H1 (cell line): ENCODE results near the gene EFNA3. TPM values are rescaled to one million over a fixed set of nuclear protein-coding genes. Genes with fewer than 3 reads are reported as not detected.

Source experiments
- CTCF ChIA-PET: fragments of 300-600 bp; sonication (Branson Sonifier 250); formaldehyde crosslinking; loops from one replicate; lab custom pipeline; 2021; ENCODE audit not compliant: partially characterized antibody; lab: Charles Lee
- POLR2A ChIA-PET: fragments of 300-600 bp; sonication (Branson Sonifier 250); formaldehyde crosslinking; loops from one replicate; lab custom pipeline; 2021; ENCODE audit warnings: inconsistent platforms; ENCODE audit not compliant: partially characterized antibody; lab: Charles Lee
- DNase-seq, 2 experiments: peaks; one replicate each; pipeline versions ENCODE4 v3.0.0 to v3.0.0-alpha.2; 2010 to 2022; ENCODE audit warnings: low spot score in 2 of 2, low read depth in 1 of 2, mixed read lengths in 1 of 2
- FAIRE-seq: peaks from 2 replicates; lab custom pipeline; 2011; peaks lifted over from hg19 to GRCh38; lab: Jason Lieb, UNC
- H2AFZ ChIP-seq: 2 replicates; pipeline ENCODE4 v1.8.1; 2012; ENCODE audit warnings: low read length, inconsistent platforms
- H2AK5ac ChIP-seq: 2 replicates; pipeline ENCODE4 v1.6.1; 2013; ENCODE audit warnings: low read depth, low read length
- H2BK120ac ChIP-seq: replicated peaks from 2 replicates; pipeline ENCODE3; 2013; ENCODE audit warnings: low read depth, low read length, inconsistent platforms
- H2BK12ac ChIP-seq: 2 replicates; pipeline ENCODE4 v1.6.1; 2013; ENCODE audit warnings: low read depth, low read length
- H2BK15ac ChIP-seq: 2 replicates; pipeline ENCODE4 v1.6.1; 2013; ENCODE audit warnings: low read length
- H2BK20ac ChIP-seq: 2 replicates; pipeline ENCODE4 v1.6.1; 2013; ENCODE audit warnings: low read length
- H2BK5ac ChIP-seq: 2 replicates; pipeline ENCODE4 v1.6.1; 2013; ENCODE audit warnings: low read depth, low read length
- H3K14ac ChIP-seq: 2 replicates; pipeline ENCODE4 v1.6.1; 2013; ENCODE audit warnings: inconsistent platforms; ENCODE audit not compliant: insufficient read length
- H3K18ac ChIP-seq: 2 replicates; pipeline ENCODE4 v1.6.1; 2013; ENCODE audit warnings: low read length; ENCODE audit errors: extremely low read depth
- H3K23ac ChIP-seq: 2 replicates; pipeline ENCODE4 v1.6.1; 2013; ENCODE audit warnings: inconsistent platforms; ENCODE audit not compliant: insufficient read length
- H3K23me2 ChIP-seq: 2 replicates; pipeline ENCODE4 v1.6.1; 2013; ENCODE audit warnings: low read depth, low read length
- H3K27ac ChIP-seq: 2 replicates; pipeline ENCODE4 v1.6.1; 2011; ENCODE audit warnings: low read depth, low read length, inconsistent platforms
- H3K27me3 ChIP-seq, 4 experiments: replicated peaks in 1 of 4; 1 replicate in 1 of 4; 2 replicates in 3 of 4; pipeline versions ENCODE4 v1.6.1 to v1.8.1; 2011 to 2013; ENCODE audit warnings: low read length in 3 of 4, mild to moderate bottlenecking in 3 of 4, inconsistent platforms in 2 of 4, mixed read lengths in 2 of 4, moderate library complexity in 1 of 4; ENCODE audit not compliant: control insufficient read depth in 3 of 4, insufficient read depth in 3 of 4; ENCODE audit errors: extremely low read depth in 1 of 4
- H3K36me3 ChIP-seq, 4 experiments: 2 replicates each; pipeline versions ENCODE4 v1.6.1 to v1.8.1; 2011 to 2013; ENCODE audit warnings: mild to moderate bottlenecking in 4 of 4, low read length in 3 of 4, moderate library complexity in 2 of 4, control low read depth in 1 of 4, inconsistent platforms in 1 of 4; ENCODE audit not compliant: insufficient read depth in 4 of 4, control insufficient read depth in 2 of 4
- H3K4ac ChIP-seq: replicated peaks from 2 replicates; pipeline ENCODE3; 2013; ENCODE audit warnings: low read length, low read depth, mixed read lengths, inconsistent platforms; ENCODE audit not compliant: insufficient read length
- H3K4me1 ChIP-seq, 4 experiments: replicated peaks in 1 of 4; 1 replicate in 1 of 4; 2 replicates in 3 of 4; pipeline versions ENCODE4 v1.6.1 to v1.8.1; 2011 to 2013; ENCODE audit warnings: low read length in 3 of 4, inconsistent platforms in 2 of 4, mixed read lengths in 1 of 4; ENCODE audit not compliant: insufficient read depth in 4 of 4, control insufficient read depth in 3 of 4
- H3K4me2 ChIP-seq, 2 experiments: 2 replicates each; pipeline versions ENCODE4 v1.6.1 to v1.8.1; 2011 to 2013; ENCODE audit warnings: low read depth in 2 of 2, low read length in 2 of 2, control low read depth in 1 of 2, inconsistent platforms in 1 of 2, mild to moderate bottlenecking in 1 of 2; ENCODE audit not compliant: insufficient read depth in 1 of 2
- H3K4me3 ChIP-seq, 4 experiments: fragments of 200-600, 300-600 bp in 1 of 4; sonication (generic), shearing (Covaris generic), sonication (Bioruptor Twin) in 1 of 4; 2 replicates each; pipeline versions ENCODE4 v1.5.1 to v1.8.1; 2011 to 2016; ENCODE audit warnings: low read length in 4 of 4, low read depth in 3 of 4, control low read depth in 2 of 4, inconsistent platforms in 2 of 4, mild to moderate bottlenecking in 2 of 4, mixed read lengths in 1 of 4, moderate library complexity in 1 of 4; ENCODE audit not compliant: insufficient read depth in 2 of 4; ENCODE audit errors: extremely low read depth in 1 of 4
- H3K56ac ChIP-seq: replicated peaks from 2 replicates; pipeline ENCODE3; 2013; ENCODE audit warnings: low read depth, mild to moderate bottlenecking, mixed read lengths, low read length, inconsistent platforms; ENCODE audit not compliant: insufficient read length
- H3K79me1 ChIP-seq: 2 replicates; pipeline ENCODE4 v1.6.1; 2013; ENCODE audit warnings: low read depth, low read length, control low read depth
- H3K79me2 ChIP-seq, 2 experiments: 2 replicates each; pipeline versions ENCODE4 v1.6.1 to v1.8.1; 2012 to 2013; ENCODE audit warnings: low read length in 2 of 2, mild to moderate bottlenecking in 2 of 2, inconsistent platforms in 1 of 2; ENCODE audit not compliant: insufficient read depth in 2 of 2, control insufficient read depth in 1 of 2
- H3K9ac ChIP-seq, 4 experiments: replicated peaks in 1 of 4; 1 replicate in 1 of 4; 2 replicates in 3 of 4; pipeline versions ENCODE4 v1.6.1 to v1.8.1; 2011 to 2013; ENCODE audit warnings: low read depth in 3 of 4, low read length in 3 of 4, control low read depth in 2 of 4, mild to moderate bottlenecking in 2 of 4, moderate library complexity in 2 of 4, inconsistent platforms in 1 of 4; ENCODE audit errors: extremely low read depth in 1 of 4
- H3K9me3 ChIP-seq, 2 experiments: 2 replicates each; pipeline versions ENCODE4 v1.6.1 to v1.8.1; 2012 to 2013; ENCODE audit warnings: mild to moderate bottlenecking in 2 of 2, moderate library complexity in 2 of 2, control low read depth in 1 of 2, inconsistent platforms in 1 of 2, low read depth in 1 of 2, low read length in 1 of 2, mixed read lengths in 1 of 2; ENCODE audit not compliant: insufficient read depth in 2 of 2
- H4K20me1 ChIP-seq, 2 experiments: replicated peaks in 1 of 2; 2 replicates each; pipeline versions ENCODE3 to v1.8.1; 2011 to 2013; ENCODE audit warnings: inconsistent platforms in 2 of 2, low read length in 2 of 2, mild to moderate bottlenecking in 1 of 2; ENCODE audit not compliant: insufficient read depth in 2 of 2, control insufficient read depth in 1 of 2
- H4K5ac ChIP-seq: 2 replicates; pipeline ENCODE4 v1.6.1; 2013; ENCODE audit warnings: low read length, low read depth, mixed read lengths, inconsistent platforms; ENCODE audit not compliant: insufficient read length
- H4K8ac ChIP-seq: 2 replicates; pipeline ENCODE4 v1.8.0; 2013; ENCODE audit warnings: mild to moderate bottlenecking, moderate library complexity, low read length, inconsistent platforms; ENCODE audit not compliant: insufficient read depth; ENCODE audit errors: extremely low read depth
- H4K91ac ChIP-seq: replicated peaks from 2 replicates; pipeline ENCODE3; 2013; ENCODE audit warnings: low read length, mixed read lengths, inconsistent platforms; ENCODE audit not compliant: insufficient read length
- CTCF ChIP-seq, 3 experiments: IDR thresholded peaks; 1 replicate in 2 of 3; 2 replicates in 1 of 3; pipeline versions ENCODE4 v1.5.1 to v1.6.1; 2011; ENCODE audit warnings: low read length in 3 of 3, mild to moderate bottlenecking in 3 of 3, inconsistent platforms in 2 of 3, low read depth in 1 of 3, moderate library complexity in 1 of 3; ENCODE audit not compliant: insufficient read depth in 1 of 3; ENCODE audit errors: control extremely low read depth in 1 of 3
- POLR2AphosphoS5 ChIP-seq: IDR thresholded peaks from 2 replicates; pipeline ENCODE4 v1.6.1; 2011; ENCODE audit warnings: low read depth, low read length
- TAF7 ChIP-seq: optimal IDR thresholded peaks from 2 replicates; pipeline ENCODE3; 2011; ENCODE audit warnings: low read depth, mild to moderate bottlenecking, inconsistent platforms, low read length, moderate library complexity, borderline replicate concordance
- TEAD4 ChIP-seq: IDR thresholded peaks from 2 replicates; pipeline ENCODE4 v1.6.1; 2012; ENCODE audit warnings: low read depth, low read length, inconsistent platforms, mixed read lengths
- WGBS, 2 experiments: shearing (Covaris generic) in 1 of 2; methylation state at CpG; one replicate each; pipeline versions ENCODE4 v1.1.6 to v1.1.7; 2013 to 2015; ENCODE audit warnings: low lambda C conversion rate in 2 of 2, mixed read lengths in 2 of 2, inconsistent platforms in 1 of 2, low coverage in 1 of 2, missing lambda C conversion rate in 1 of 2; ENCODE audit not compliant: insufficient replicate concordance in 2 of 2, insufficient coverage in 1 of 2, insufficient read length in 1 of 2; ENCODE audit errors: extremely low coverage in 1 of 2, missing lambda C conversion rate in 1 of 2; 5-methylcytosine and 5-hydroxymethylcytosine counted together
- polyA plus RNA-seq, 7 experiments: library from polyadenylated mRNA; depleted of rRNA in 3 of 7; stranded (reverse) in 5 of 7; unstranded in 2 of 7; fragments of >200 nt in 5 of 7; fragments of 200-250 nt in 2 of 7; gene quantifications; 1 replicate in 5 of 7; 2 replicates in 1 of 7; 4 replicates in 1 of 7; pipeline versions ENCODE4 v1.2.1 to v1.2.3, GENCODE V29; 2011 to 2013; ENCODE audit warnings: missing spikeins in 2 of 7, mixed read lengths in 2 of 7
- total RNA-seq: library from RNA; stranded (reverse); fragmentation: NEBNext Ultra II Directional; extraction: Animal tissue kit (Norgen Biotek cat#: 25700); gene quantifications from 2 replicates; pipeline ENCODE4 v1.2.1, GENCODE V29; 2021

Gene EFNA3
- total and polyA plus RNA-seq, 2 of the 8 experiments (the other 6 are each of a cell fraction or from before 2014, with no cell fraction given), result 10.8 to 13.8 TPM

- no peak overlapping the region for H2AFZ ChIP-seq
- CTCF ChIA-PET, result interaction anchor here (1.2 to 33.9 kb wide), 13 partner anchors 5 to 192 kb away, joined by 3 to 907 read pairs (median 5); partner anchors contain the start of genes ADAM15, EFNA3, EFNA4 and LENEP
- H3K9ac ChIP-seq, result no peak overlapping the region
- WGBS, 2 experiments, result 87% methylated on average over 13 of the region's 13 CpGs; no CpG with 5 or more reads in 1 of the 2 experiments
- H3K36me3 ChIP-seq, result peaks cover 0 to 3% (median 0%) of the 10 kb centered on the region in 4 experiments; a peak in 2 of 8 replicates
- POLR2A ChIA-PET, result interaction anchor here (0.6 to 2.4 kb wide), 7 partner anchors 9 to 409 kb away, joined by 3 to 9 read pairs (median 4); partner anchors contain the start of gene LENEP
- H2BK12ac ChIP-seq, result no peak overlapping the region
- H3K23me2 ChIP-seq, result peaks cover 4% of the 10 kb centered on the region; the same call in 1 of the 2 replicates
- no peak for TF ChIP-seq POLR2AphosphoS5
- TF ChIP-seq TAF7, result no peak
- peak; percentile 77 for TF ChIP-seq TEAD4
- TF ChIP-seq CTCF (IDR thresholded peaks at IDR 0.05; ENCODE audit: control extremely low read depth in 1 of 3, insufficient read depth in 1 of 3, low read depth in 1 of 3, low read length in 3 of 3), result peak in 1 of 3 experiments; percentile 38; a peak in 1 of 4 replicates
- H2BK15ac ChIP-seq, result no peak overlapping the region
- H4K5ac ChIP-seq, result no peak overlapping the region
- no peak overlapping the region for H3K4me2 ChIP-seq
- no peak overlapping the region for H3K27ac ChIP-seq
- H2BK5ac ChIP-seq, result no peak overlapping the region; the same call in 1 of the 2 replicates
- H3K4ac ChIP-seq, result no peak overlapping the region
- peaks cover 0 to 3% of the 10 kb centered on the region in 2 experiments for H4K20me1 ChIP-seq
- no peak overlapping the region for H3K18ac ChIP-seq
- no peak overlapping the region for H3K23ac ChIP-seq
- DNase-seq (no peak), FAIRE-seq (no peak)
- H3K9me3 ChIP-seq, result no peaks in the 10 kb centered on the region
- no peaks in the 10 kb centered on the region for H3K79me2 ChIP-seq
- no peak overlapping the region for H4K91ac ChIP-seq
- no peak overlapping the region for H2AK5ac ChIP-seq
- H3K56ac ChIP-seq, result no peak overlapping the region
- peaks cover 0 to 6% (median 3%) of the 10 kb centered on the region in 4 experiments; a peak in 5 of 7 replicates for H3K4me1 ChIP-seq
- no peak overlapping the region for H2BK20ac ChIP-seq
- H3K27me3 ChIP-seq, result peaks cover 0 to 4% (median 2%) of the 10 kb centered on the region in 4 experiments; a peak in 4 of 7 replicates
- H3K14ac ChIP-seq, result no peak overlapping the region
- H4K8ac ChIP-seq, result no peak overlapping the region
- no peak overlapping the region for H2BK120ac ChIP-seq
- H3K79me1 ChIP-seq, result no peaks in the 10 kb centered on the region
- H3K4me3 ChIP-seq, result no peak overlapping the region
Measured at GRCh38 chr1:155057788-155058211, 20.8 kb upstream of the EFNA3 start.
